ENCODE measurements around the gene CIAO3.

Gene CIAO3

GRCh38 chr16:687499-687898, 53.3 kb downstream of the CIAO3 start:
- DNase-seq = no peak

DNA sequence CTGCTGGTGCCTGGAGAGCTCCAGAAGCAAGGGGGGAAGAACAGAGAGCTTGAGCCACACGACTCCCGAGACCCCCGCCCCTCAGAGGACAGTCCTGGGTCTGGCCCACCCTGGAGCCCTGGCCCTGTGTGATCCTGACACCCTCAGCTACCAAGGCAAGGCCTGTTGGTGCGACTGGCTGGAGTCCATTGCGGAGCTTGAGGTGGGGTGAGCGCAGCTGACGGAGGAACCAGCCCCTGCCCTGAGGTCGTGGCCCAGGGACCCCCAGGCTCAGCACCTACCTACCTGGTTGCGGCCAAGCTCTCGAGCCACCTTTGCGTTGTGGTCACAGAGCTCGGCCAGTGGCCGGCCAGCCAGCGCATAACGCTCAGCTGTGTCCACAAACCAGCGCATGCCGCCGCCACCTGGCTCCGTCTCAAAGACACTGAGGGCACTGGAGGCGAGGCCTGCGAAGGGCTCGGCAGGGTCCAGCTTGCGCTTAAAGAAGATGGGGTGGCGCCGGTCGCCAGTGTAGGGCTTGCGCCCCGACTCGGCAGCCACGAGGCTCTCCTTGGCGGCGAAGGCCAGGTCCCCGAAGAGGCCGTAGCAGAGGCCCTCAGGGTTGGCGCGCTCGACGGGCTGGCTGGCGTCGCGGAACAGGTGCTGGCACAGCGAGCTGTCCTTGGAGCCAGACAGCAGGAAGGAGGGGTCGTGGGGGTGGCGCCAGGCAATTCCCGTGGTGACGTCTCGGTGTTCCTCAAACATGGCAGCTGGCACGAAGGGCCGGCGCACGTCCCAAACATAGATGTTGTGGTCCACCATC, 54.1 kb downstream of the CIAO3 start:
- no peak for DNase-seq

- DNase-seq = no peak
Observed at GRCh38 chr16:685967-686366, 54.8 kb downstream of the CIAO3 start.

DNA sequence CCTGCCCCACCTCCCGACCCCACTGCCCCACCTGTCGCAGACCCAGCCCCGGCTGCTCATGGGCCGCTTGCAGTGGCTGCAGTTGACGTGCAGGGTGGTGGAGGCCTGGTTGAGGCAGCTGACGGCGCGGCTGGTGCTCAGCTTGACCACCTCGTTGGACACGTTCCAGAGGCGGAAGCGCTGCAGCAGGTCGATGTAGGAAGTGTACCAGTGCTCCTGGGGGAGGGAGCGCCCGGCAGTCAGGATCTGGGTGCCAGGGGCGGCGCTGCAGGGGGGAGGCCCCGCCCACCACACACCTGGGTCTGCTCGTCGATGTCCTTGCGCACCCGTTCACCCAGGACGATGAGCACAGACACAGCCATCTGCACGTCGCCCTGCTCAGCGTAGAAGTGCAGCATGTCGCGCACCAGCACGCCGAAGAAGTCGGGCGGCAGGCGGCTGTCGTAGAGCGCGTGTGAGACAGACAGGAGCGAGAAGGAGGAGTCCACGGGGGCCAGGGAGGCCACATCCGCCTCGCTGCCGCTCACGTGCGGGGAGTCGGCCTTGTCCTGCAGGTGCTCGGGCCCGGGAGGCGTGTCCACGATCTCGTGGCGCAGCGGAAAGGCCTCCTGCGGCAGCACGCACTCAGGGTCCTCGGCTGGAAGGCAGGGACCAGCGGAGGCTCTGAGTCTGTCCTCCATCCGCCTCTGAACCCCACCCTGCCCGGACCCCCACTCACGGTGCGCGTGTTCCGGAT, 55.7 kb downstream of the CIAO3 start:
- DNase-seq = no peak

- peak; percentile 97 for DNase-seq
Observed at GRCh38 chr16:684071-684794, 56.6 kb downstream of the CIAO3 start, which contains the start of gene JMJD8. Gene JMJD8, minus strand, starts transcription at chr16:684334. Its CDS starts 15 bp downstream, at chr16:684319.

DNA sequence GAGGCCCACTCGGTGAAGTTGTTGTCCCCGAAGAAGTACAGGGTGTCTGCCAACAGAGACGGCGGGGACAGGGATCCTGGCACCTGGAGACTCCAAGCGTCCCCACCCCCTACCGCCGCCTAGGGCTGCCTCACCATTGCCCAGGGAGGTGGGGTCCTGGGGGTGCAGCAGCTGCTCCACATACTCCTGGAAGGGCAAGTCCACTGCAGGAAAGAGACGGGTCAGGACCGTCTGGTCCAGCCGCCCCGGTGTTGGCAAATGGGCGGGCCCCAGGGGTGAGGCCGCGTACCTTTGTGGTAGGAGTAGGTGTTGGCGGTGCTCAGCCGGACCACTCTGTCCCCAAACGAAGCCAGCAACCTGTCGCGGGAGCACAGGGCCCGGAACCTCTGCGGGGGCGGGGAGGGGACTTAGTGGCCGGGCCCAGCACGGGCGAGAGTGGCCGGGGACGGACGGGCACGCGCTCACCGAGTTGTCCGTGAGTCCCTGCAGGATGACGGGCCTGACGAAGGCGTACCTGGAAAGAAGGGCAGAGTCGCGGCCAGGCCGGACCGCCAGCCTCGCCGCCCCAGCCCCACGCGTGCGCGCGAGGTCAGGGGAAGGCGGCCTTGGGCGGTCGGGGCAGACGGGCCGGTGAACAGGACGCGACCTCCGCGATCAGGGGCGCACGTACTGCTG, 57.3 kb downstream of the CIAO3 start:
- DNase-seq = no peak

- no peak for DNase-seq
Observed at GRCh38 chr16:682493-683395, 58.1 kb downstream of the CIAO3 start.

DNA sequence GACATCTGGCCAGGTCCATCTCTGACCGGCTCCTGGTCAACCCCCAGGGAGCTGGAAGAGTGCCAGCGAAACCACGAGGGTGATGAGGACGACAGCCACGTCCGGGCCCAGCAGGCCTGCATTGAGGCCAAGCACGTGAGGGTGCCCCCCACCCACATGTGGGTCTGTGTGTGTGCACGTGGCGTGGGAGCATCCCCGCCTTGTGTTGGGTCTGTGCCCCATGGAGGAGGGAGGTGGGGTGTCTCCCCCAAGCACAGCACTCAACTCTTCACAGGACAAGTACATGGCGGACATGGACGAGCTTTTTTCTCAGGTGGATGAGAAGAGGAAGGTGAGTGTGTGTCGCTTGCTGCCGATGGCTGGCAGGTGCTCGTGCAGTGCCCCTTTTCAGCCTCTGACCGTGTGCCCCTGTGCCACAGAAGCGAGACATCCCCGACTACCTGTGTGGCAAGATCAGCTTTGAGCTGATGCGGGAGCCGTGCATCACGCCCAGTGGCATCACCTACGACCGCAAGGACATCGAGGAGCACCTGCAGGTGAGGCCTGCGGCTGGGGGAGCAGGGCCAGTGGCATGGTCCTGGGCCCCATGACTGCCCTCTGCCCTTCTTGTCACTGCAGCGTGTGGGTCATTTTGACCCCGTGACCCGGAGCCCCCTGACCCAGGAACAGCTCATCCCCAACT, 58.9 kb downstream of the CIAO3 start:
- no peak for DNase-seq

DNA sequence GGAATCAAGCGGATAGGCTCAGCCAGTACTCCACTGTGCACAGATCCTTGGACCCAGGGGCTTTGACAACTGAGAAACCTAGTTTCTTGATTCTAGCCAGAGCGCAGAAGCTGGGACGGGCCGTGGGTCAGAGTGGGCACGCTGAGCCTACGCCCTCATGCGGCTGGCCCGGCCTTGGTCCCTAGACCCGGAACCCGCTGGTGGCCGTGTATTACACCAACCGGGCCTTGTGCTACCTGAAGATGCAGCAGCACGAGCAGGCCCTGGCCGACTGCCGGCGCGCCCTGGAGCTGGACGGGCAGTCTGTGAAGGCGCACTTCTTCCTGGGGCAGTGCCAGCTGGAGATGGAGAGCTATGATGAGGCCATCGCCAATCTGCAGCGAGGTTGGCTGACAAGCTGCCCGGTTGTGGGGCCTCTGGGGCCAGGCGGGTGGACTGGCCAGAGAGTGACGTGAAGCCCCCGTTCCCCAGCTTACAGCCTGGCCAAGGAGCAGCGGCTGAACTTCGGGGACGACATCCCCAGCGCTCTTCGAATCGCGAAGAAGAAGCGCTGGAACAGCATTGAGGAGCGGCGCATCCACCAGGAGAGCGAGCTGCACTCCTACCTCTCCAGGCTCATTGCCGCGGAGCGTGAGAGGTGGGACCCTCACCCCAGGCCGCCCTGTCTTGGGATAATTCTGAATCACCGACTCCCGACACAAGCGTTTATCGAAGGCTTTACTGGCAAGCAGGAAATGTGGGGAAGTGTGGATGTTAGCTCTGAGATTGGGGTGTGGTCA, 59.6 kb downstream of the CIAO3 start:
- no peak for DNase-seq

GRCh38 chr16:680625-680945, 60.2 kb downstream of the CIAO3 start:
- no peak for DNase-seq

- peak; percentile 92 for DNase-seq
Observed at GRCh38 chr16:679814-680624, 60.8 kb downstream of the CIAO3 start, which contains the start of gene STUB1. Gene STUB1, plus strand, starts transcription at chr16:680410. Its CDS starts 116 bp downstream, at chr16:680526.

All from stimulated activated CD4-positive, alpha-beta T cell treated with anti-CD3 and anti-CD28 coated beads, Interleukin-1b, Interleukin-23, amount 100 ng/mL, for 48 hours (primary cell).